Neutrophil (primary cell): ENCODE results near the gene PERM1.

ENCODE experiments used
- H3K27ac ChIP-seq: fragments of 200-600 bp; sonication (generic); 2 replicates; pipeline ENCODE4 v1.5.1; 2016; ENCODE audit warnings: mild to moderate bottlenecking, moderate library complexity
- H3K27me3 ChIP-seq: fragments of 200-600 bp; sonication (generic); 2 replicates; pipeline ENCODE4 v1.6.0; 2016; ENCODE audit warnings: mild to moderate bottlenecking
- H3K36me3 ChIP-seq: fragments of 200-600 bp; sonication (generic); 2 replicates; pipeline ENCODE4 v1.5.1; 2017
- H3K4me1 ChIP-seq, 2 experiments: fragments of 200-600 bp in 1 of 2; sonication (generic) in 1 of 2; 1 replicate in 1 of 2; 2 replicates in 1 of 2; pipeline versions ENCODE4 v1.5.1 to v1.6.1; 2013 to 2016; ENCODE audit warnings: low read depth in 1 of 2, low read length in 1 of 2, mild to moderate bottlenecking in 1 of 2, moderate library complexity in 1 of 2; ENCODE audit not compliant: control insufficient read depth in 1 of 2, insufficient read depth in 1 of 2
- H3K4me3 ChIP-seq, 2 experiments: fragments of 200-600 bp in 1 of 2; sonication (generic) in 1 of 2; 1 replicate in 1 of 2; 2 replicates in 1 of 2; pipeline ENCODE4 v1.5.1; 2013 to 2016; ENCODE audit warnings: low read depth in 1 of 2, low read length in 1 of 2, mild to moderate bottlenecking in 1 of 2, moderate library complexity in 1 of 2
- H3K9me3 ChIP-seq: fragments of 200-600 bp; sonication (generic); 2 replicates; pipeline ENCODE4 v1.5.1; 2016
- TF ChIP-seq, protein P1 (sequence below): fragments of 200-600 bp; sonication (generic); IDR thresholded peaks from 2 replicates; pipeline ENCODE4 v1.5.1; 2016; ENCODE audit warnings: antibody characterized with exemption

Gene PERM1

DNA sequence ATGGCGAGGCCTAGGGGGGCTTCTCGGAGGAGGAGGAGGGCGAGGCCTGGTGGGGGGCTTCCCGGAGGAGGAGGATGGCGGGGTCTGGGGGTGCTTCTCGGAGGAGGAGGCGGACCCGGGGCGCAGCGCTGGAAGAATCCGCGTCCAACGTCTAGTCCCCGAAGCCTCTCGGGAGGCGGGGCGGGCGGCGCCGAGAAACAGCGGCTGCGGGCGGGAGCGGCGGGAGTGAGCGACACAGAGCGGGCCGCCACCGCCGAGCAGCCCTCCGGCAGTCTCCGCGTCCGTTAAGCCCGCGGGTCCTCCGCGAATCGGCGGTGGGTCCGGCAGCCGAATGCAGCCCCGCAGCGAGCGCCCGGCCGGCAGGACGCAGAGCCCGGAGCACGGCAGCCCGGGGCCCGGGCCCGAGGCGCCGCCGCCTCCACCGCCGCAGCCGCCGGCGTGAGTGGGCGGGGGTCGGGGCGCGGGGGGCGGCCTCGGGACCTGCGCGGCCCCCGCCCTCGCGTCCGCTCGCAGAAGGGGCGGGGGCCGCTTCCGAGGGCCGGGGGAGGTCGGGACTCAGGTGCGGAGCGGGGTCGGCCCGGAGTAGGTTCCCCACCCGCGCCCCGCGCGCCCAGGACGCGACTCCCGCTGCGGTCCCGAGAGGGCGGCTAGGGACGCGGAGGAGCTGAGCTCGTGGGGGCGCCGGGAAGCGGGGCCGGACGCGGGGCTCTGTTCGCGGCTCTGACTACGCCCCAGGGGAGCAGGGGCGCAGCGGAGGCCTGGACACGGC, 21.3 kb downstream of the PERM1 start, which contains the start of gene KLHL17:
KLHL17 (plus strand) TSS at position 222 of the 769 bp plus-strand sequence; CDS start at position 332, 110 bp downstream.
- Histone ChIP-seq H3K4me3 (peak within 1 kb of the TSS; percentile 92 to 100), H3K9me3 (no peaks in the 10 kb centered on the region), H3K27ac (no peak within 1 kb of the TSS), H3K27me3 (peaks cover 46% of the 10 kb centered on the region), H3K36me3 (peaks cover 3% of the 10 kb centered on the region), H3K4me1 (peaks cover 30 to 31% of the 10 kb centered on the region in 2 experiments)
- TF ChIP-seq, protein P1, sequence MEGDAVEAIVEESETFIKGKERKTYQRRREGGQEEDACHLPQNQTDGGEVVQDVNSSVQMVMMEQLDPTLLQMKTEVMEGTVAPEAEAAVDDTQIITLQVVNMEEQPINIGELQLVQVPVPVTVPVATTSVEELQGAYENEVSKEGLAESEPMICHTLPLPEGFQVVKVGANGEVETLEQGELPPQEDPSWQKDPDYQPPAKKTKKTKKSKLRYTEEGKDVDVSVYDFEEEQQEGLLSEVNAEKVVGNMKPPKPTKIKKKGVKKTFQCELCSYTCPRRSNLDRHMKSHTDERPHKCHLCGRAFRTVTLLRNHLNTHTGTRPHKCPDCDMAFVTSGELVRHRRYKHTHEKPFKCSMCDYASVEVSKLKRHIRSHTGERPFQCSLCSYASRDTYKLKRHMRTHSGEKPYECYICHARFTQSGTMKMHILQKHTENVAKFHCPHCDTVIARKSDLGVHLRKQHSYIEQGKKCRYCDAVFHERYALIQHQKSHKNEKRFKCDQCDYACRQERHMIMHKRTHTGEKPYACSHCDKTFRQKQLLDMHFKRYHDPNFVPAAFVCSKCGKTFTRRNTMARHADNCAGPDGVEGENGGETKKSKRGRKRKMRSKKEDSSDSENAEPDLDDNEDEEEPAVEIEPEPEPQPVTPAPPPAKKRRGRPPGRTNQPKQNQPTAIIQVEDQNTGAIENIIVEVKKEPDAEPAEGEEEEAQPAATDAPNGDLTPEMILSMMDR = peak; percentile 10

GRCh38 chr1:959731-960362, 22.0 kb downstream of the PERM1 start:
- peaks cover 3% of the 10 kb centered on the region for H3K36me3 ChIP-seq
- H3K27me3 ChIP-seq = peaks cover 39% of the 10 kb centered on the region
- H3K4me3 ChIP-seq = peak overlapping the region; percentile 92 to 100
- H3K4me1 ChIP-seq = peaks cover 36% of the 10 kb centered on the region in 2 experiments
- TF ChIP-seq, protein P1 = no peak
- H3K27ac ChIP-seq = no peak overlapping the region
- no peaks in the 10 kb centered on the region for H3K9me3 ChIP-seq

GRCh38 chr1:958823-959730, 22.8 kb downstream of the PERM1 start, which contains the start of gene NOC2L:
TSS of gene NOC2L (minus strand) at chr1:959256. CDS start at chr1:959240, 16 bp downstream.
- no peaks in the 10 kb centered on the region for H3K9me3 ChIP-seq
- peaks cover 36% of the 10 kb centered on the region in 2 experiments for H3K4me1 ChIP-seq
- H3K36me3 ChIP-seq = peaks cover 4% of the 10 kb centered on the region
- peaks cover 37% of the 10 kb centered on the region for H3K27me3 ChIP-seq
- H3K27ac ChIP-seq = peak within 1 kb of the TSS; percentile 39
- TF ChIP-seq, protein P1 = peak; percentile 35
- H3K4me3 ChIP-seq = peak within 1 kb of the TSS; percentile 92 to 100

GRCh38 chr1:956636-957035, 25.3 kb downstream of the PERM1 start:
- peaks cover 28% of the 10 kb centered on the region for H3K36me3 ChIP-seq
- H3K4me1 ChIP-seq = peaks cover 36% of the 10 kb centered on the region in 2 experiments
- peaks cover 23% of the 10 kb centered on the region for H3K27me3 ChIP-seq
- no peak overlapping the region for H3K4me3 ChIP-seq
- H3K27ac ChIP-seq = no peak overlapping the region
- TF ChIP-seq, protein P1 = no peak
- H3K9me3 ChIP-seq = no peaks in the 10 kb centered on the region

DNA sequence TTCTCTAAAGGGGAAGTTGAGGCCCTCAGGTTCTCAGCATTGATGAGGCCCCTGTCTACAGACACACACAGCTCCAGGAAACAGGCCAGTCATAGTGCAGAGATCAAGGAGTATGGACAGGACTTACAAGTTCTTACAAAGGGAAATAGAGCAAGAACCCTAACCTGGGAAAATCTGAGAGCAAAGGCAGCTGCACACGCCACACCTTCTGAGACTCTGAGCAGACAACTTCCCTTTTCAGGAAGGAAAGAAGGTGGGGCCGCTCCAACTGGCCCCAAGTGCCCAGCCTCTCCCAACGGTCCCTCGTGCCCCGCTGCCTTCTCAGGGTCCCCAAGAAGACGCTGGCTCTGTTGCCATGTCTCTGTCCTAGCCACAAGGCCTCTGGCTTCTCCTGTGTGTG, 26.4 kb downstream of the PERM1 start:
- Histone ChIP-seq H3K36me3 (peaks cover 40% of the 10 kb centered on the region), H3K4me3 (no peak overlapping the region), H3K27me3 (peaks cover 13% of the 10 kb centered on the region), H3K9me3 (no peaks in the 10 kb centered on the region), H3K27ac (peak overlapping the region; percentile 48), H3K4me1 (peaks cover 29 to 31% of the 10 kb centered on the region in 2 experiments)
- TF ChIP-seq, protein P1 = no peak
